ENCODE results near the gene POLA2. TPM values are rescaled to one million over a fixed set of nuclear protein-coding genes. Genes with fewer than 3 reads are reported as not detected.

The POLA2 gene
- total and polyA plus RNA-seq, 2 donors (not counting 3 experiments of a cell fraction or from before 2014, with no cell fraction given) = 24.0 to 30.0 TPM

DNA sequence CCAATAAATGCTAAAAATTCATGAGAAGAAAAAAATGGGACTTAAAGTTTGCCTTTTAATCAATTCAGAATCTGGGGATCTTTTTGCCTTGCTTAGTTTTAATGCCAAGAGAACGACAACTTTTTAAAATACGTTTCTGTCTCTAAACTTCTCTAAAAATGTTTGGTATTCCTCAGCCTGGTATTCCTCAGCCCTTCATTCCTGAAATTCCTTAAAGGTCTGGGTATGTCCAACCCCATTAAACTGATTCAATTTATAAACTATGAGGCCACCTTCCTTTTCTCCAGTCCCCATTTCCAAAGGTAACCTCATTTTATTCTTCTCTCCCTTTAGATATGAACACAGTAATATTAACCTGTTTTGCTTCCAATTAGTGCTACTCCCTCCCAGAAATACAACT, 16.6 kb downstream of the POLA2 start:
- H3K4me3 ChIP-seq (replicated peaks in 1 of 3; ENCODE audit: insufficient read depth in 1 of 3, low read depth in 1 of 3, low read length in 3 of 3) = no peak overlapping the region
- ChIA-PET CTCF (interaction anchor here (0.5 to 12.3 kb wide), 5 partner anchors 9 to 97 kb away, joined by 3 to 625 read pairs (median 35); partner anchors contain the start of genes CAPN1, CDC42EP2 and DPF2), POLR2A (interaction anchor here (1.6 kb wide), 1 partner anchor 37 kb away, joined by 4 read pairs; the partner anchor contains the start of gene CDC42EP2)
- H4K20me1 ChIP-seq (replicated peaks; ENCODE audit: control insufficient read depth, extremely low read depth, insufficient read depth, low read length) = no peaks in the 10 kb centered on the region
- no peaks in the 10 kb centered on the region for H3K9me1 ChIP-seq (replicated peaks; ENCODE audit: control insufficient read depth, extremely low read depth, insufficient read depth, low read length)
- H3K79me2 ChIP-seq (ENCODE audit: control insufficient read depth, insufficient read depth, low read length) = peaks cover 3% of the 10 kb centered on the region
- intact Hi-C loops (cut with micrococcal nuclease) = no loop called here
- H3K27me3 ChIP-seq (ENCODE audit: control insufficient read depth in 2 of 2, insufficient read depth in 2 of 2, low read length in 2 of 2) = no peaks in the 10 kb centered on the region
- TF ChIP-seq MYC (IDR thresholded peaks at IDR 0.05; ENCODE audit: low read depth, low read length) (no peak), EZH2 (IDR thresholded peaks at IDR 0.05; ENCODE audit: borderline replicate concordance, low read depth, low read length, severe bottlenecking) (no peak), GATA2 (IDR thresholded peaks at IDR 0.05; ENCODE audit: insufficient read depth, insufficient read length, low read depth, low read length) (no peak), POLR2A (IDR thresholded peaks at IDR 0.05; ENCODE audit: low read depth, low read length) (no peak), POLR2AphosphoS5 (IDR thresholded peaks at IDR 0.05; ENCODE audit: insufficient read depth, low read depth, low read length) (no peak), JUN (IDR thresholded peaks at IDR 0.05; ENCODE audit: borderline replicate concordance, insufficient read depth, insufficient read length, low read depth) (no peak), MAX (IDR thresholded peaks at IDR 0.05; ENCODE audit: insufficient read depth, insufficient read length) (no peak), FOS (IDR thresholded peaks at IDR 0.05; ENCODE audit: borderline replicate concordance, insufficient read depth, low read length) (no peak)
- no peak overlapping the region for H2AFZ ChIP-seq (ENCODE audit: low read depth, low read length)
- peak overlapping the region; percentile 86 for H3K27ac ChIP-seq (ENCODE audit: insufficient read depth, low read depth, low read length)
- BruUV-seq (replicated peaks) = no TSS peak
- H3K4me2 ChIP-seq (ENCODE audit: insufficient read depth, low read length) = no peak overlapping the region
- H3K9me3 ChIP-seq (replicated peaks; ENCODE audit: control insufficient read depth, insufficient read depth, low read length) = no peaks in the 10 kb centered on the region
- DNase-seq (ENCODE audit: low read depth, low spot score) (no peak), FAIRE-seq (no peak)
- dilution Hi-C loops (cut with MboI; ENCODE audit: extremely low pct_ligation_motif_present, low sequenced_read_pairs) = no loop called here
- H3K9ac ChIP-seq (replicated peaks; ENCODE audit: extremely low read depth, insufficient read depth, low read length) = no peak overlapping the region
- H3K4me1 ChIP-seq (ENCODE audit: control insufficient read depth, extremely low read depth, insufficient read depth, low read length) = peaks cover 53% of the 10 kb centered on the region
- H3K36me3 ChIP-seq (ENCODE audit: control insufficient read depth in 2 of 2, extremely low read depth in 1 of 2, insufficient read depth in 2 of 2, low read length in 2 of 2) = peaks cover 3 to 6% of the 10 kb centered on the region in 2 experiments

Measured in endothelial cell of umbilical vein (primary cell).